ENCODE measurements around the gene C2CD4B.

Gene C2CD4B

GRCh38 chr15:62173215-62173614, 8.1 kb upstream of the C2CD4B start:
- no peak for DNase-seq (ENCODE audit: low read depth)
- no peak overlapping the region for H3K4me3 ChIP-seq (ENCODE audit: low read depth, low read length)
- TF ChIP-seq CTCF (IDR thresholded peaks at IDR 0.05; ENCODE audit: insufficient read depth, low read depth, low read length, missing control alignments), result no peak

- TF ChIP-seq CTCF (IDR thresholded peaks at IDR 0.05; ENCODE audit: insufficient read depth, low read depth, low read length, missing control alignments), result no peak
- DNase-seq (ENCODE audit: low read depth), result no peak
- no peak overlapping the region for H3K4me3 ChIP-seq (ENCODE audit: low read depth, low read length)
These were observed 6.8 kb upstream of the C2CD4B start for GRCh38 chr15:62171882-62172281.

- no peak overlapping the region for H3K4me3 ChIP-seq (ENCODE audit: low read depth, low read length)
- TF ChIP-seq CTCF (IDR thresholded peaks at IDR 0.05; ENCODE audit: insufficient read depth, low read depth, low read length, missing control alignments), result no peak
- no peak for DNase-seq (ENCODE audit: low read depth)
These were observed 799 bp upstream of the C2CD4B start for GRCh38 chr15:62165793-62166375.

- no peak overlapping the region for H3K4me3 ChIP-seq (ENCODE audit: low read depth, low read length)
- TF ChIP-seq CTCF (IDR thresholded peaks at IDR 0.05; ENCODE audit: insufficient read depth, low read depth, low read length, missing control alignments), result no peak
- peak; percentile 1 for DNase-seq (ENCODE audit: low read depth)
These were observed 535 bp downstream of the C2CD4B start for GRCh38 chr15:62164396-62165103.

GRCh38 chr15:62164014-62164395, 1.1 kb downstream of the C2CD4B start:
- no peak overlapping the region for H3K4me3 ChIP-seq (ENCODE audit: low read depth, low read length)
- no peak for TF ChIP-seq CTCF (IDR thresholded peaks at IDR 0.05; ENCODE audit: insufficient read depth, low read depth, low read length, missing control alignments)
- no peak for DNase-seq (ENCODE audit: low read depth)

GRCh38 chr15:62163397-62164013, 1.6 kb downstream of the C2CD4B start:
- DNase-seq (ENCODE audit: low read depth), result no peak
- no peak for TF ChIP-seq CTCF (IDR thresholded peaks at IDR 0.05; ENCODE audit: insufficient read depth, low read depth, low read length, missing control alignments)
- no peak overlapping the region for H3K4me3 ChIP-seq (ENCODE audit: low read depth, low read length)

Measured in GM12865 (cell line).